ENCODE data around the gene ECM1. TPM values are rescaled to one million over a fixed set of nuclear protein-coding genes. Genes with fewer than 3 reads are reported as not detected.

Gene ECM1
- total and polyA plus RNA-seq, 2 of the 8 experiments (the other 6 are each of a cell fraction or from before 2014, with no cell fraction given), result 0.95 to 0.98 TPM

DNA sequence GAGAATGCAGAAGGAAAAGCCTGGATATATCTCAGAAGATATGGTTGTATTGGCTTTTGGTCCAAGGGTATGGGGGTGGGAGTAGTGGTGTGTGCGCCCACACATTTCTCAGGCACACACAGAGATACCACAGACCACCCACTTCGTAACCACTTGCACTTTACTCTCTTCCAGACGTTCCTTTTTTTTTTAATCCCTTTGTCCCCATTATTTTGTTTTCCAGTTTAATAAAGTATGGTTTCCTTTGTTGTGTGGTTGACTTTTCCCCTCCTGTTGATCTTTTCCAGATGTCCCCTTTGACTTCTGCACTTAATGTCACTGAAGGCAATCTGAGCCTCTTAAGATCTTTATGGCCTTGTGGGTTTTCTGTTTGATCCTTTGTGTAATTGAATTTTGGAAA lies 31.2 kb upstream of the ECM1 start:
- peaks cover under 1 to 11% (median 3%) of the 10 kb centered on the region in 4 experiments; a peak in 5 of 8 replicates for H3K36me3 ChIP-seq (ENCODE audit: control insufficient read depth in 2 of 4, insufficient read depth in 4 of 4, low read length in 3 of 4)
- no peak overlapping the region for H3K4me2 ChIP-seq (ENCODE audit: insufficient read depth in 1 of 2, low read depth in 2 of 2, low read length in 2 of 2)
- no peak for FAIRE-seq
- H2BK20ac ChIP-seq (ENCODE audit: low read length), result no peak overlapping the region
- no peaks in the 10 kb centered on the region for H3K27me3 ChIP-seq (replicated peaks in 1 of 4; ENCODE audit: control insufficient read depth in 3 of 4, extremely low read depth in 1 of 4, insufficient read depth in 3 of 4, low read length in 3 of 4)
- no peak overlapping the region for H2AK5ac ChIP-seq (ENCODE audit: low read depth, low read length)
- no peaks in the 10 kb centered on the region for H3K23me2 ChIP-seq (ENCODE audit: low read depth, low read length)
- no peak overlapping the region for H4K8ac ChIP-seq (ENCODE audit: extremely low read depth, insufficient read depth, low read length)
- H3K9me3 ChIP-seq (ENCODE audit: insufficient read depth in 2 of 2, low read depth in 1 of 2, low read length in 1 of 2), result no peaks in the 10 kb centered on the region
- no peak for TF ChIP-seq ASH2L (IDR thresholded peaks at IDR 0.05; ENCODE audit: low read length)
- TF ChIP-seq TAF1 (IDR thresholded peaks at IDR 0.05; ENCODE audit: low read depth, low read length), result no peak
- TF ChIP-seq USF2 (IDR thresholded peaks at IDR 0.05; ENCODE audit: low read length), result no peak
- TF ChIP-seq SUZ12 (IDR thresholded peaks at IDR 0.05; ENCODE audit: low read length), result no peak
- TF ChIP-seq PHF8 (conservative IDR thresholded peaks at IDR 0.05; ENCODE audit: low read depth, low read length), result no peak
- no peak for TF ChIP-seq TCF12 (IDR thresholded peaks at IDR 0.05; ENCODE audit: low read depth, low read length)
- no peak for TF ChIP-seq CHD1 (IDR thresholded peaks at IDR 0.05; ENCODE audit: low read depth, low read length)
- no peak for TF ChIP-seq KDM5A (IDR thresholded peaks at IDR 0.05; ENCODE audit: low read length)
- no peak for TF ChIP-seq SIX5 (IDR thresholded peaks at IDR 0.05; ENCODE audit: low read depth, low read length)
- TF ChIP-seq CHD2 (IDR thresholded peaks at IDR 0.05; ENCODE audit: low read length), result no peak
- TF ChIP-seq RBBP5 (IDR thresholded peaks at IDR 0.05; ENCODE audit: borderline replicate concordance, low read depth, low read length), result no peak
- TF ChIP-seq CREB1 (IDR thresholded peaks at IDR 0.05), result no peak
- no peak for TF ChIP-seq FOSL1 (IDR thresholded peaks at IDR 0.05; ENCODE audit: insufficient read depth, low read depth, low read length)
- TF ChIP-seq CBX8 (IDR thresholded peaks at IDR 0.05; ENCODE audit: borderline replicate concordance, low read depth, low read length), result no peak
- H2AFZ ChIP-seq (ENCODE audit: low read length), result no peak overlapping the region
- H3K79me1 ChIP-seq (ENCODE audit: low read depth, low read length), result no peaks in the 10 kb centered on the region
- no peak overlapping the region for H3K18ac ChIP-seq (ENCODE audit: extremely low read depth, low read length)
- ChIA-PET CTCF (ENCODE audit: partially characterized antibody) (no interaction called here), POLR2A (ENCODE audit: partially characterized antibody) (no interaction called here)
- no peak overlapping the region for H2BK120ac ChIP-seq (replicated peaks; ENCODE audit: low read depth, low read length)
- H3K14ac ChIP-seq (ENCODE audit: insufficient read length), result no peak overlapping the region
- H3K4me3 ChIP-seq (ENCODE audit: extremely low read depth in 1 of 4, insufficient read depth in 2 of 4, low read depth in 3 of 4, low read length in 4 of 4), result no peak overlapping the region
- DNase-seq (ENCODE audit: low read depth in 1 of 2, low spot score in 2 of 2), result no peak
- H3K79me2 ChIP-seq (ENCODE audit: control insufficient read depth in 1 of 2, insufficient read depth in 2 of 2, low read length in 2 of 2), result no peaks in the 10 kb centered on the region
- H4K20me1 ChIP-seq (replicated peaks in 1 of 2; ENCODE audit: control insufficient read depth in 1 of 2, insufficient read depth in 2 of 2, low read length in 2 of 2), result peaks cover 0 to 2% of the 10 kb centered on the region in 2 experiments
- no peak overlapping the region for H2BK15ac ChIP-seq (ENCODE audit: low read length)
- H3K27ac ChIP-seq (ENCODE audit: low read depth, low read length), result no peak overlapping the region
- peaks cover 0 to 8% (median 4%) of the 10 kb centered on the region in 4 experiments; a peak in 4 of 7 replicates for H3K4me1 ChIP-seq (replicated peaks in 1 of 4; ENCODE audit: control insufficient read depth in 3 of 4, insufficient read depth in 4 of 4, low read length in 3 of 4)
- no peak overlapping the region for H3K9ac ChIP-seq (replicated peaks in 1 of 4; ENCODE audit: extremely low read depth in 1 of 4, low read depth in 3 of 4, low read length in 3 of 4)
- no peak overlapping the region for H3K56ac ChIP-seq (replicated peaks; ENCODE audit: insufficient read length, low read depth, low read length)
- no peak overlapping the region for H2BK12ac ChIP-seq (ENCODE audit: low read depth, low read length)
- no peak overlapping the region for H4K5ac ChIP-seq (ENCODE audit: insufficient read length, low read depth, low read length)
- no peak overlapping the region for H3K4ac ChIP-seq (replicated peaks; ENCODE audit: insufficient read length, low read depth, low read length)
- WGBS, 2 experiments (ENCODE audit: extremely low coverage in 1 of 2, insufficient coverage in 1 of 2, insufficient read length in 1 of 2, insufficient replicate concordance in 2 of 2, low coverage in 1 of 2, low lambda C conversion rate in 2 of 2, missing lambda C conversion rate in 1 of 2), result 86% methylated on average over 3 of the region's 3 CpGs; no CpG with 5 or more reads in 1 of the 2 experiments
- H4K91ac ChIP-seq (replicated peaks; ENCODE audit: insufficient read length, low read length), result no peak overlapping the region
- H3K23ac ChIP-seq (ENCODE audit: insufficient read length), result no peak overlapping the region
- H2BK5ac ChIP-seq (ENCODE audit: low read depth, low read length), result no peak overlapping the region
